HL-60 (cell line): ENCODE measurements around the gene SLC38A8.

Experiments used
- DNase-seq, 2 experiments: peaks; one replicate each; pipeline ENCODE4 v3.0.0-alpha.2; 2010 to 2020; ENCODE audit warnings: low read depth in 1 of 2, low spot score in 1 of 2
- H3K27ac ChIP-seq: fragments of 250-450 bp; sonication (Bioruptor Pico); replicated peaks from 2 replicates; pipeline ENCODE4 v1.5.1; 2020; ENCODE audit warnings: mild to moderate bottlenecking, moderate library complexity
- H3K27me3 ChIP-seq: fragments of 250-450 bp; sonication (Bioruptor Pico); 2 replicates; pipeline ENCODE4 v1.5.1; 2021; ENCODE audit warnings: mild to moderate bottlenecking, moderate library complexity; ENCODE audit not compliant: insufficient read depth, poor library complexity, severe bottlenecking
- H3K4me3 ChIP-seq: replicated peaks from 2 replicates; pipeline ENCODE4 v1.5.1; 2011; ENCODE audit warnings: mild to moderate bottlenecking, control low read depth, low read length; ENCODE audit not compliant: insufficient read depth
- GABPA ChIP-seq: IDR thresholded peaks from 2 replicates; pipeline ENCODE4 v1.6.1; 2012; ENCODE audit warnings: low read depth
- POLR2AphosphoS5 ChIP-seq: IDR thresholded peaks from 2 replicates; pipeline ENCODE4 v1.6.1; 2012; ENCODE audit warnings: low read depth
- SPI1 ChIP-seq: IDR thresholded peaks from 2 replicates; pipeline ENCODE4 v1.6.1; 2012; ENCODE audit warnings: low read depth, mild to moderate bottlenecking, borderline replicate concordance
- TF ChIP-seq, protein P1 (sequence below): IDR thresholded peaks from one replicate; pipeline ENCODE4 v1.5.1; 2011; ENCODE audit warnings: low read length, control low read depth, inconsistent platforms; ENCODE audit not compliant: insufficient read depth
- TF ChIP-seq, protein P2 (sequence below): IDR thresholded peaks from 2 replicates; pipeline ENCODE4 v1.6.1; 2012; ENCODE audit warnings: low read depth; ENCODE audit not compliant: insufficient replicate concordance

SLC38A8 gene

GRCh38 chr16:84027625-84028024 is 15.0 kb downstream of the SLC38A8 start:
- TF ChIP-seq, protein P1, sequence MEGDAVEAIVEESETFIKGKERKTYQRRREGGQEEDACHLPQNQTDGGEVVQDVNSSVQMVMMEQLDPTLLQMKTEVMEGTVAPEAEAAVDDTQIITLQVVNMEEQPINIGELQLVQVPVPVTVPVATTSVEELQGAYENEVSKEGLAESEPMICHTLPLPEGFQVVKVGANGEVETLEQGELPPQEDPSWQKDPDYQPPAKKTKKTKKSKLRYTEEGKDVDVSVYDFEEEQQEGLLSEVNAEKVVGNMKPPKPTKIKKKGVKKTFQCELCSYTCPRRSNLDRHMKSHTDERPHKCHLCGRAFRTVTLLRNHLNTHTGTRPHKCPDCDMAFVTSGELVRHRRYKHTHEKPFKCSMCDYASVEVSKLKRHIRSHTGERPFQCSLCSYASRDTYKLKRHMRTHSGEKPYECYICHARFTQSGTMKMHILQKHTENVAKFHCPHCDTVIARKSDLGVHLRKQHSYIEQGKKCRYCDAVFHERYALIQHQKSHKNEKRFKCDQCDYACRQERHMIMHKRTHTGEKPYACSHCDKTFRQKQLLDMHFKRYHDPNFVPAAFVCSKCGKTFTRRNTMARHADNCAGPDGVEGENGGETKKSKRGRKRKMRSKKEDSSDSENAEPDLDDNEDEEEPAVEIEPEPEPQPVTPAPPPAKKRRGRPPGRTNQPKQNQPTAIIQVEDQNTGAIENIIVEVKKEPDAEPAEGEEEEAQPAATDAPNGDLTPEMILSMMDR = no peak
- TF ChIP-seq SPI1 (no peak), POLR2AphosphoS5 (no peak), GABPA (no peak)
- TF ChIP-seq, protein P2, sequence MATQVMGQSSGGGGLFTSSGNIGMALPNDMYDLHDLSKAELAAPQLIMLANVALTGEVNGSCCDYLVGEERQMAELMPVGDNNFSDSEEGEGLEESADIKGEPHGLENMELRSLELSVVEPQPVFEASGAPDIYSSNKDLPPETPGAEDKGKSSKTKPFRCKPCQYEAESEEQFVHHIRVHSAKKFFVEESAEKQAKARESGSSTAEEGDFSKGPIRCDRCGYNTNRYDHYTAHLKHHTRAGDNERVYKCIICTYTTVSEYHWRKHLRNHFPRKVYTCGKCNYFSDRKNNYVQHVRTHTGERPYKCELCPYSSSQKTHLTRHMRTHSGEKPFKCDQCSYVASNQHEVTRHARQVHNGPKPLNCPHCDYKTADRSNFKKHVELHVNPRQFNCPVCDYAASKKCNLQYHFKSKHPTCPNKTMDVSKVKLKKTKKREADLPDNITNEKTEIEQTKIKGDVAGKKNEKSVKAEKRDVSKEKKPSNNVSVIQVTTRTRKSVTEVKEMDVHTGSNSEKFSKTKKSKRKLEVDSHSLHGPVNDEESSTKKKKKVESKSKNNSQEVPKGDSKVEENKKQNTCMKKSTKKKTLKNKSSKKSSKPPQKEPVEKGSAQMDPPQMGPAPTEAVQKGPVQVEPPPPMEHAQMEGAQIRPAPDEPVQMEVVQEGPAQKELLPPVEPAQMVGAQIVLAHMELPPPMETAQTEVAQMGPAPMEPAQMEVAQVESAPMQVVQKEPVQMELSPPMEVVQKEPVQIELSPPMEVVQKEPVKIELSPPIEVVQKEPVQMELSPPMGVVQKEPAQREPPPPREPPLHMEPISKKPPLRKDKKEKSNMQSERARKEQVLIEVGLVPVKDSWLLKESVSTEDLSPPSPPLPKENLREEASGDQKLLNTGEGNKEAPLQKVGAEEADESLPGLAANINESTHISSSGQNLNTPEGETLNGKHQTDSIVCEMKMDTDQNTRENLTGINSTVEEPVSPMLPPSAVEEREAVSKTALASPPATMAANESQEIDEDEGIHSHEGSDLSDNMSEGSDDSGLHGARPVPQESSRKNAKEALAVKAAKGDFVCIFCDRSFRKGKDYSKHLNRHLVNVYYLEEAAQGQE = no peak
- no peak overlapping the region for H3K27ac ChIP-seq
- H3K27me3 ChIP-seq = peaks cover 9% of the 10 kb centered on the region
- no peak overlapping the region for H3K4me3 ChIP-seq
- DNase-seq = no peak

DNA sequence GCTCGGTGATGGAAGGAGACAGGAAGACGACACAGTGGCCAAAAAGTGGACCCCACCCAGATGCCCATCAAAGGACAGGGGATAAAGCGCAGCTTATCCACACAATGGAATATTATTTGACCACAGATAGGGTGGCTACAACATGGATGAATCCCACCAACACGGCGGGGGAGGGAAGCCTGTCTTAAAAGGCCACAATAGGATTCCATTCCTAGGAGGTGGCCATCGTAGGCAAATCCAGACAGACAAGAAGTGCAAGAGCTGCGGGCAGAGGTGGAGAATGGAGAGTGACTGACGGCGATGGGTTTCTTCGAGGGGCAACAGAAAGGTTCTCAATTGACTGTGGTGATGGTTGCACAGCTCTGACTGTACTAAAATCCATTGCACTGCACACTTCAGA is 16.0 kb downstream of the SLC38A8 start:
- no peak overlapping the region for H3K27ac ChIP-seq
- no peak for TF ChIP-seq GABPA
- no peak for TF ChIP-seq SPI1
- H3K27me3 ChIP-seq = peaks cover 6% of the 10 kb centered on the region
- no peak overlapping the region for H3K4me3 ChIP-seq
- no peak for DNase-seq

DNA sequence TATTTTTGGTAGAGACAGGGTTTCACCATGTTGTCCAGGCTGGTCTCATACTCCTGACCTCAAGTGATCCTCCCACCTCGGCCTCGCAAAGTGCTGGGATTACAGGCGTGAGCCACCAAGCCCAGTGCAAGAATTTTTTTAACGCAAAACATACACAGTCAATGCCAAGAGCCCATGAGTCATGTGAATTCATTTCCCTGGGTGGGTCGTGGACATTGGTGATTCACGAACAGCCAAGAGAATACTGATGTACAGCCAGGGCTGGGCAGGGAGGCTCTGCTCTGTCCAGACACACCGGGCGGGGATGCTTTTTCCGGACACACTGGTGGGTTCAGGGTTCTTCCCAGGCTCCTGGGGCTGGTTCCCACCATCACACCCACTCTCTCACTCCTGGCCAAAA is 17.7 kb downstream of the SLC38A8 start:
- H3K27ac ChIP-seq = no peak overlapping the region
- H3K27me3 ChIP-seq = peaks cover 6% of the 10 kb centered on the region

GRCh38 chr16:84022644-84023043 is 20.0 kb downstream of the SLC38A8 start:
- DNase-seq = no peak
- TF ChIP-seq GABPA (no peak), POLR2AphosphoS5 (no peak), SPI1 (no peak)
- TF ChIP-seq, protein P2 = no peak
- TF ChIP-seq, protein P1 = no peak
- peaks cover 3% of the 10 kb centered on the region for H3K27me3 ChIP-seq

More for the DNA sequence above, 17.7 kb downstream of the SLC38A8 start:
- TF ChIP-seq, protein P2 = no peak
- no peak for TF ChIP-seq SPI1
- TF ChIP-seq, protein P1 = no peak
- TF ChIP-seq POLR2AphosphoS5 = no peak
- no peak for TF ChIP-seq GABPA
- H3K4me3 ChIP-seq = no peak overlapping the region
- no peak for DNase-seq

More at GRCh38 chr16:84022644-84023043, 20.0 kb downstream of the SLC38A8 start:
- no peak overlapping the region for H3K27ac ChIP-seq
- no peak overlapping the region for H3K4me3 ChIP-seq
